Measurements from ENCODE around the gene DNAJB12.

DNA sequence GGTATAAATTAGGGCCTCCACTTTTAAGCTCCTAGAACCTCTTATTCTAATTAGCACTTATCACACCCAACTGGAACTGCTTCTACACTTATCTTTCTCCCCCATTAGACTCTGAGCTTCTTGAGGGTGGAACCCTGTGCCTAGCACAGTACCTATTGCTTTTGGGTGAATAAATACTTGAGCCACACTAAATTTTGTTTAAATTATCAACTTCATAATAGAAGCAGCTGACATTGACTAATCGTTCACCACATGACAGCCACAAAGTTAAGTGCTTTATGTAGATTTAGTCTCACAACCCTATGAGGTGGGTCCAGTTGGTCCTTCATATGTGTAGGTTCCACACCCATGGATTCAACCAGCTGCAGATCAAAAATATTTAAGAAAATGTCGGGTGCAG lies 36.0 kb upstream of the DNAJB12 start:
- TF ChIP-seq, protein P1, sequence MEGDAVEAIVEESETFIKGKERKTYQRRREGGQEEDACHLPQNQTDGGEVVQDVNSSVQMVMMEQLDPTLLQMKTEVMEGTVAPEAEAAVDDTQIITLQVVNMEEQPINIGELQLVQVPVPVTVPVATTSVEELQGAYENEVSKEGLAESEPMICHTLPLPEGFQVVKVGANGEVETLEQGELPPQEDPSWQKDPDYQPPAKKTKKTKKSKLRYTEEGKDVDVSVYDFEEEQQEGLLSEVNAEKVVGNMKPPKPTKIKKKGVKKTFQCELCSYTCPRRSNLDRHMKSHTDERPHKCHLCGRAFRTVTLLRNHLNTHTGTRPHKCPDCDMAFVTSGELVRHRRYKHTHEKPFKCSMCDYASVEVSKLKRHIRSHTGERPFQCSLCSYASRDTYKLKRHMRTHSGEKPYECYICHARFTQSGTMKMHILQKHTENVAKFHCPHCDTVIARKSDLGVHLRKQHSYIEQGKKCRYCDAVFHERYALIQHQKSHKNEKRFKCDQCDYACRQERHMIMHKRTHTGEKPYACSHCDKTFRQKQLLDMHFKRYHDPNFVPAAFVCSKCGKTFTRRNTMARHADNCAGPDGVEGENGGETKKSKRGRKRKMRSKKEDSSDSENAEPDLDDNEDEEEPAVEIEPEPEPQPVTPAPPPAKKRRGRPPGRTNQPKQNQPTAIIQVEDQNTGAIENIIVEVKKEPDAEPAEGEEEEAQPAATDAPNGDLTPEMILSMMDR (conservative IDR thresholded peaks at IDR 0.05; ENCODE audit: low read depth, low read length) = no peak
- TF ChIP-seq EZH2 (IDR thresholded peaks at IDR 0.05; ENCODE audit: low read length, unreplicated experiment) = no peak
